Muscle of arm (tissue), 12 donors: Measurements from ENCODE around the gene USHBP1. TPM values are rescaled to one million over a fixed set of nuclear protein-coding genes. Genes with fewer than 3 reads are reported as not detected.
A peak's percentile ranks its signal among the peaks of the same experiment; 100 is the strongest.

ENCODE experiments used
- DNase-seq: peaks from one replicate; pipeline ENCODE4 v3.0.0-alpha.2; 2013
- polyA plus RNA-seq, 12 donors: library from polyadenylated mRNA; unstranded; fragments of 120-200 nt; gene quantifications; one replicate each; pipeline ENCODE4 v1.2.1, GENCODE V29; 2013; ENCODE audit not compliant: insufficient read length in 12 of 12

USHBP1 gene
- polyA plus RNA-seq, 12 donors, result 4.3 to 17.2 (median 6.3) TPM; not detected in 1

DNA sequence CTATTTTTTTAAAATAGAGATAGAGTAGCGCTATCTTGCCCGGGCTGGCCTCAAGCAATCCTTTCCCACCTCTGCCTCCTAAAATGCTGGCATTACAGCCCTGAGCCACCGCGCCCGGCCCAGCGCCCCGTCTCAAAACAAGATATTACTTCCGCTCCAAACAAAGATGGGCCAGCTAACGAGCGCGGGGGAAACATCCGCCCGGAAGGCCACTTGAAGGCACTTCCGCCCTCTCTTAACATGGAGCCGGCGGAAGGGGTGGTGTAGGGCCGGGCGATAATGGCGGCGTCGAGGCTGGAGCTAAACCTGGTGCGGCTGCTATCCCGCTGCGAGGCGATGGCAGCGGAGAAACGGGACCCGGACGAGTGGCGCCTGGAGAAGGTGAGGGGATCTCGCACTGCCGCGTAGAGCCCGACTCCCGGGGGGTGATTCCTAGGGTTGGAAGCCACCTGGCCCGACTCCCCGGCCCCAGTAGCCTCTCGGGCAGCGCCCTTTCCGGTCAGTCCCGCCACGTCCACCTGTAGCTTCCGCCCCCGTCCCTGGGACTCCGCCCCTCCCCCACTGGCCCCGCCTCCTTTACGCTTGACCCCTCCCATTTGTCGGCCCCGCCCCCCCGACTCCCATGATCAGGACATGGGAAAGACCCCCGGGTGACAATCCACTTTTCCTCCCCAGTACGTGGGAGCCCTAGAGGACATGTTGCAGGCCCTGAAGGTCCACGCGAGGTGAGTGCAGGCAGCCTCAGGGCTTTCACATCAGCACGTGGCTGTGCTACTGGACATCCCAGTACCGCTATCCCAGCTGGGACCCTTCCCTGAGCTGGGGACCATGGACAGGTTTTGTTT, 49.2 kb downstream of the USHBP1 start, which contains the start of gene USE1:
USE1 (plus strand) TSS at position 231 of the 845 bp plus-strand sequence; CDS start at position 280, 49 bp downstream.
- peak; percentile 94 for DNase-seq

DNA sequence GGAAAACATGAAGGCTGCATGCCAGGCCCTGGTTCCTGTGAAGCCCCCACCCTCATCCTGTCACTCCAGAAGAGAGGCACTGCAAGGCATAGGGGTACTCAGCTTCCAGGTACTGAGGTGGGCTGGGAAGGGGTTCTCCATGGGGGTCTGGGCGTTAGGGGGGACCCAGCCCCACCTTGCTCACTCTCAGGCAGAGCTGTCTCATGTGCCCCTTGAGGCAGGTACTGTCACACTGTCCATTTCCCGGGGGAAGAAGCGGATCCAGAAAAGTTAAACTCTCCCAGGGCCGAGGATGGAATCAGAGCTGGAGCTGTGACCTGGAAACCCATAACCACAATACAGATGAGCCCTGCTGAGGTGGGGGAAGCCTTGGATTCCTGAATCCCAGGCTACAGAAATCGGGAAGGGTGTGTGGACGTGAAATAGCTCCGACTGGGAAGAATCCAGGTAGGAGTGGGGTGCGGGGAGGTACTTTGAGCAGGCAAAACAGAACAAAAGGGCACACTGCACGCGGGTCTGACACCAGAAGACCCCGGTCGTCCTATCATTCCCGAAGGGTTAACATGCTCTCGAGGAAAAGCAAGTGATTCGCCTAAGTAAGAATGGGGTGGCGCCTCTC, 49.9 kb downstream of the USHBP1 start:
- DNase-seq, result no peak

DNA sequence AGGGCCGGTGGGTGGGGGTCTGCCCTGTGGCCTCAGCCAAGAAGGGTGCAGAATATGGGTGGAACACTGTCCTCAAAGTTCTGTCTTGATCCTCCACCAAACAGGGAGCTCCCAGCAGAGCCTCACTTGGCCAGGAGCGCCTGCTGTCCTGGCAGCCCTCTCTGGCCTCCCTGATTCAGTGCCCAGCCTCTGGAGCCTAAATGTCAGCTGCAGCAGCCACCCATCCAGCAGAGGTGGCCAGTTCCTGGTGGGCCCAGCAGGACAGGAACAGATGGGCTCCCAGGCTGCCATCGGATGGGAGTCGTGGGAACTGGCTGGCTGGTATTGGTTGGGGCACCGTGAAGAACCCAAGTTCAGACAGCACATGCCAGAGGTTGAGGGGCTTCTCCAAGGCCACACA, 51.2 kb downstream of the USHBP1 start:
- DNase-seq, result no peak

DNA sequence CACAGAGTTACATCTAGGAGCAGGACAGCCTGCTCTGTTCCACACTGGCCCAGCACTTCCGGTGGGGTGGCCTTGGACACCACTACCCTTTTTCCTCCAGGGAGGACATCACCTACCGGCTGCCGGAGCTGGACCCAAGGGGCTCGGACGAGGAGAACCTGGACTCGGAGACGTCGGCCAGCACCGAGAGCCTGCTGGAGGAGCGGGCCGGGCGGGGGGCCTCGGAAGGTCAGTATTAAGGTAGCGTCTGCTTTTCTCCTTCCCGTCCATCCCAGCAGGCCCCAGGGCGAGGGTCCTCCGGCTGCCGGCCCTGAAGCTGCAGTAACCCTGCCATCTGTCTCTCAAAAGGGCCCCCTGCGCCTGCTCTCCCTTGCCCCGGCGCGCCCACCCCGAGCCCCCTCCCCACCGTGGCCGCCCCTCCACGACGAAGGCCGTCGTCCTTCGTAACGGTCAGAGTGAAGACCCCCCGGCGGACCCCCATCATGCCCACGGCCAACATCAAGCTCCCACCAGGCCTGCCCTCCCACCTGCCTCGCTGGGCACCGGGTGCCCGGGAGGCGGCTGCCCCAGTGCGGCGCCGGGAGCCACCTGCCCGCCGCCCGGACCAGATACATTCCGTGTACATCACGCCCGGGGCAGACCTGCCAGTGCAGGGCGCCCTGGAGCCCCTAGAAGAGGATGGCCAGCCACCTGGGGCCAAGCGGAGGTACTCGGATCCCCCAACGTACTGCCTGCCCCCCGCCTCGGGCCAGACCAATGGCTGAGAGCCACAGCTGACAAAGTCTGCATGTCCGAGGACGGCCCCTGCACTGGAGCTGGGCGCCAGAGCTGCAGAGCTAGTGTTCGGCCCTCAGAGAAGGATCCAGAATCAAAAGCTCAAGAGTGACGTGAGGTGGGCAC, 52.7 kb downstream of the USHBP1 start:
- no peak for DNase-seq

DNA sequence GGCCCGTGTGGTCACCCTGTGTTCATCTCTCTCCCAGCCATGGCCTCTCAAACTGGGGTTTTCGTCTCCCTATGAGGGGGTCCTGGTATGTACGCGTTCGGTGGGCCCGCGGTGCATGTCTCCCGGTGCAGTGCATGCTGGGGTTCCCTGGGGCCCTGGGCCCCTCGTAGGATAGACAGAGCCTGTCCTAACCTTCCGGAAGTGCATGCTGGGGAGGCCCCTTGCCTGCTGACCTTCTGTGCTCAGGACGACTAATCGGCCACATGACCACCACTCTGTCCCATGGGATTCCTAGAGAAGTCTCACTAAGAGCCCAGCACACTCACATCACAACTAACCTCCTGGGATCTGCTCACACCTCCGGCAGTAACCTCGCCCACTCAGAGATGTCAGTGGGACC, 54.2 kb downstream of the USHBP1 start:
- no peak for DNase-seq

DNA sequence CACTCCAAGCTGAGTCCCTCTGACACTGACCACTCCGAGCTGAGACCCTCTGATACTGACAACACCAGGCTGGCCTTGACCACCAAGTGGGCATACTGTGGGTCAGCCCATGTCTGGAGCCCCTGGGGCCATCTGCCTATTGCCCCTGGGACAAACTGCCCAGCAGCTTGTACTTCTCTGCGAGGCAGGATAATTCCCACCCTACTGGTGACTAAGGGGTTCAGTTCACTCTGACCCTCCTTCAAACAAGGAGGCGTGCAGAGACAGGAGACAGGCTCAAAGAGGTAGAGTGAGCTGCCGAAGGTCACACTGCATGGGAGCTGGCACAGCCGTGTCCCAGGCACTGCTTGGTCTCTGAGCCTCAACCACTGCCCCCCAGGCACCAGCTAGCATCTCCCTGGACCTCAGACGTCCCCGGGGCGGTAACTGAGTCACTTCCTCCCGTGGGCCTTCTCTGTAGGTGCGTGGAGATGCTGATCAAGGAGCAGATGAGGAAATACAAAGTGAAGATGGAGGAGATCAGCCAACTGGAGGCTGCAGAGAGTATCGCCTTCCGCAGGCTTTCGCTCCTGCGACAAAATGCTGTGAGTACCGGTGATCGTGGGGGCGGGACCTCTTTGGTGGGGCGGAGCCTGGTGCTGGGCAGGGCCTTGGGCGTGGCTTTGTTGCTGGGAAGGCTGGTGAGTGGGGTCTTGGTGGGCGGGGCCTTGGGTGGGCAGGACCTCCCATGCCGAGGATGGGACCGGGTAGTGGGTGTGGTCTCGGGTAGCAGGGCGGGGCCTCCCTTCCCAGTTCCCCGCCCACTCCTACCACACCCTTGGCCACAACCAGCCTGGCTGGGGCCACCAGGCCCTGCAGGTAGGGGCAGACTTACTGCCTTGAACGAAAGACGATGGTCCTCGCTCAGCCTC, 55.2 kb downstream of the USHBP1 start:
- no peak for DNase-seq

DNA sequence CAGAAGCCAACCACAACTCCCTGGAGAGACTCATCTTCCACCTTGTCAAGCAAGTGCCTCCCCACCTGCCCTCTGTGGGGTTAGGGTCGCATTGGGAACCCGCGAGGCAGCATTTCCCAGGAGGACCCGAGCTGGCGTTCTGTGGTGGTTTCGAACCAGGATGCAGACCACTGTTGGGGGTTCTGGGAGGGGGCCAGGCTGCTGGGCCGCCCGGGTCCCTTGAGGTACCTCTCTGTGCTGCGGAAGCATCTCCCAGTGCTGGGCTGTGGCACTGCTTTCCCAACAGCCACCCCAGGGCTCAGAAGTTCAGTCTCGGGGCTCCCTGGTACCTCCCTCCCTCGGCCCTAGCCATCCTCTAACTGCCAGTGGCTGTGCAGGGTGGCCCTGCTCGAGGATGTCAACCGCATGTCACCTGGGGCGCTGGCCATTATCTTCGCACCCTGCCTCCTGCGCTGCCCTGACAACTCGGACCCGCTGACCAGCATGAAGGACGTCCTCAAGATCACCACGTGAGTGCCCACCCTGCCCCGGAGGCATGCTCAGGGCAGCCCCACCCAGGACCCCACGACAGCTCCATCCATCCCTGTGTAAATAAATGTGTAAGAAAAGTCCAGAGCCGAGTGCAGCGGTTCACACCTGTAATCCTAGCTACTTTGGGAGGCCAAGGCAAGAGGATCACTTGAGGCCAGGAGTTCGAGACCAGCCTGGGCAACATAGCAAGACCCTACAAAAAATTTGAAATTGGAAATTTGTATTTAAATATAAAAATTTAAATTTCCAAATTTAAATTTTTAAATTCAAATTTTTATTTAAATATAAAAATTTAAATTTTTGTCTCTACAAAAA, 57.6 kb downstream of the USHBP1 start:
- no peak for DNase-seq

DNA sequence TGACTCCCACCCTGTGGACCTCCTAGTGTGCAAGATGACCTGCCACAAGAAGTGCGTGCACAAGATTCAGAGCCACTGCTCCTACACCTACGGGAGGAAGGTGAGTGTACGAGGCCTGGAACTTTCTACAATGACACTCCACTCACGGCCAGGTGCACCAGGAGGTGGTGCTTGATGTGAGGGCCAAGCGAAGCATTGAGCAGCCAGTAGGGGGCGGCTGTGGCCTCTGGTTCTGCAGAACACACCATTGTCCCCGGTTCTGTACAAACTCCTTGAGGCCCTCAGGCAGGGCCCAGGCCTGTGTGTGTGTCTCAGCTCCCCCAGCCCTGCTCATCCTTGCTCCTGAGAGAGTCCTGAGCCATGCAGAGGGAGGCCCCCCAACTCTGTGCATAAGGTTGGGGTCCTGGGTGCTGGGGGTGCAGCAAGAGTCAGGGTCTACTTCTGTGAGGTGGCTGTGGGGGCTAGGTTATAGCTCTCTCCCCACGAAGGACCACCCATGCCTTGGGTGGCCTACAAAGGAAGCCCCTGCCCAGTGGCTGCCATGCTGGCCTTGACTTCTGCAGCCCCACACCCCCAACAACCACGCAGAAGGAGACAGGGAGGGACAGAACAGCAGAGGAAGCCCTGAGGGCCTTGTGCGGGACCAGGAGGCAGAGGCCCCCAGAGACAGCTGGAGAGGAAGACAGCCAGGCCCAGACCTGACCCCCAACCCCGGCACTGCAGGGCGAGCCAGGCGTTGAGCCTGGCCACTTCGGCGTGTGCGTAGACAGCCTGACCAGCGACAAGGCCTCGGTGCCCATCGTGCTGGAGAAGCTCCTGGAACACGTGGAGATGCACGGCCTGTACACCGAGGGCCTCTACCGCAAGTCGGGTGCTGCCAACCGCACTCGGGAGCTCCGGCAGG, 59.1 kb downstream of the USHBP1 start:
- peak; percentile 31 for DNase-seq

DNA sequence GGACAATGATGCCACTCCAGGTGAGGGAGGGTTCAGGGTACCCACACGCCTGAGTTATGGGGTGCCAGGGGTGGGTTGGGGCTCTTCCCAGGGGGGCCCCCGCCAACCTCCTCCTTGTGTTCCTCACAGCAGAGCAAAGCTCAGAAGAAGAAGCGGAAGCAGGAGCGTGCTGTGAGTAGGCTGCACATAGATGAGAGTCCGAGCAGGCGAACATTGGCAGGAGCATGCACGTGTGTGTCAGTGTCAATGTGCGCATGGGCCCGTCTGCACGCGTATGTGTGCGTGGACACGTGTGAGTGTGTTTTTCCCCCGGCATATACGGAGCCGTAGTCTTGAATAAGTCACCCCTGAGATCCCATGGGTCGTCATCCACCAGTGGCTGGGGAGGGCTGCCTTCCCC, 61.8 kb downstream of the USHBP1 start:
- no peak for DNase-seq

DNA sequence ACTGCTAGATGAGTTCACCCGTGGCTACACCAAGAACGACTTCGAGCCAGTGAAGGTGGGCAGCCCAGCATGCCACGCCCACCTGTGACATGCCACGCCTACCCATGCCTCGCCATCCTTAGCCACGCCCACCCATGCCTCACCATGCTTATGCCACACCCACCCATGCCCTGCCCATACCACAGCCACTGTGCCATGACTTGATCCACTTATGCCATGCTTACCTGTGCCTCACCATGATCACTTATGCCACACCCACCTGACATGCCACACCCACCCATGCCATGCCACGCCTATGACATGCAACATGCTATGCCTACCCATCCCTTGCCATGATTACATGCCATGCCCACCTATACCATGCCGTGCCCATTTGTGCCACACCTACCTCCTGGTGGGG, 62.3 kb downstream of the USHBP1 start:
- DNase-seq, result no peak

DNA sequence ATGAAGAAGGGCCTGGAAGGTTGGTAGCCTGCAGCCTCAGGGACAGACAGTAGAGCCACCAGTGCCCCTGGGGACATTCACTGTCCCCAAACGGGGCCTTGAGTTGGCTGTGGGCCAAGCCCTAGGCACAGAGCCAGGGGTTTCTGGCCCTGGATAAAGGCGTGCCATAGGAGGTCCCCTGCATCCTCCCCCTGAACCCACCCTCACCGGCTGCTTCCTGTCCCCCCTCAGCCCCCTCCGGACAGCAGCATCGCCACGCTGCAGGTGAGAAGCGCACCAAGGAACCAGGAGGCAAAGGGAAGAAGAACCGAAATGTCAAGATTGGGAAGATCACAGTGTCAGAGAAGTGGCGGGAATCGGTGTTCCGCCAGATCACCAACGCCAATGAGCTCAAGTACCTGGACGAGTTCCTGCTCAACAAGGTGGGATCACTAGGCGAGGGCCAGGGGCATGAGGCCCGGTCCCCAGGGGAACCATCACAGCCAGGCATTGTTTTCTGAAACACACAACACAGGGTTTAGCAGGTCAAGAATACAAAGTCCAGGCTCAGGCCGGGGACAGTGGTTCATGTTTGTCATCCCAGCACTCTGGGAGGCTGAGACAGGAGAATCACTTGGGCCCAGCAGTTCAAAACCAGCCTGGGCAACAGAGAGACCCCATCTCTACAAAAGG, 64.0 kb downstream of the USHBP1 start:
- no peak for DNase-seq

Other genes starting within 250 kb of the USHBP1 start
- gene CPAMD8, start 237.9 kb downstream of the USHBP1 start, polyA plus RNA-seq, result 10 to 100 TPM in 2 of 12 donors, 1 to 10 TPM in 9, not detected in 1; 1.6 to 30.7 (median 4.1) TPM
- 10 to 100 TPM in 3 of 12 donors, 1 to 10 TPM in 8, not detected in 1; 6.5 to 13.9 (median 9.2) TPM for gene HAUS8, start 189.3 kb downstream of the USHBP1 start, polyA plus RNA-seq
- gene MYO9B, start 189.0 kb downstream of the USHBP1 start, polyA plus RNA-seq, result 10 to 100 TPM in 11 of 12 donors, not detected in 1; 22.7 to 73.4 (median 32.1) TPM
- gene USE1, start 49.4 kb downstream of the USHBP1 start, polyA plus RNA-seq, result 10 to 100 TPM in 11 of 12 donors, not detected in 1; 20.9 to 44.3 (median 25.3) TPM
- 10 to 100 TPM in 4 of 12 donors, 1 to 10 TPM in 7, not detected in 1; 6.5 to 22.5 (median 9.2) TPM for gene OCEL1, start 38.5 kb downstream of the USHBP1 start, polyA plus RNA-seq
- 10 to 100 TPM in 11 of 12 donors, not detected in 1; 15.7 to 58.5 (median 21.3) TPM for gene NR2F6, start 18.8 kb downstream of the USHBP1 start, polyA plus RNA-seq
- 100 to 1,000 TPM in 2 of 12 donors, 10 to 100 TPM in 9, not detected in 1; 73.5 to 168 (median 85.4) TPM for gene BABAM1, start 2.7 kb upstream of the USHBP1 start, polyA plus RNA-seq
- 1 to 10 TPM in 4 of 12 donors, under 1 TPM in 6, not detected in 2; 0.49 to 2.2 (median 0.95) TPM for gene ANKLE1, start 17.2 kb upstream of the USHBP1 start, polyA plus RNA-seq
- gene ABHD8, start 38.7 kb upstream of the USHBP1 start, polyA plus RNA-seq, result 10 to 100 TPM in 1 of 12 donors, 1 to 10 TPM in 10, not detected in 1; 4.5 to 15.3 (median 6.1) TPM
- gene MRPL34, start 41.1 kb upstream of the USHBP1 start, polyA plus RNA-seq, result 10 to 100 TPM in 11 of 12 donors, not detected in 1; 25.2 to 66.9 (median 29.3) TPM
- gene DDA1, start 44.8 kb upstream of the USHBP1 start, polyA plus RNA-seq, result 10 to 100 TPM in 11 of 12 donors, not detected in 1; 25.5 to 54.1 (median 30.3) TPM
- gene ANO8, start 70.1 kb upstream of the USHBP1 start, polyA plus RNA-seq, result 10 to 100 TPM in 2 of 12 donors, 1 to 10 TPM in 9, not detected in 1; 4.5 to 14.0 (median 6.0) TPM
- gene GTPBP3, start 72.8 kb upstream of the USHBP1 start, polyA plus RNA-seq, result 10 to 100 TPM in 7 of 12 donors, 1 to 10 TPM in 4, not detected in 1; 6.7 to 22.0 (median 11.9) TPM
- 10 to 100 TPM in 11 of 12 donors, not detected in 1; 33.3 to 86.9 (median 43.4) TPM for gene PLVAP, start 112.6 kb upstream of the USHBP1 start, polyA plus RNA-seq
- gene CCDC194, start 129.5 kb upstream of the USHBP1 start, polyA plus RNA-seq, result not detected
- gene BST2, start 140.9 kb upstream of the USHBP1 start, polyA plus RNA-seq, result 10 to 100 TPM in 1 of 12 donors, 1 to 10 TPM in 9, not detected in 2; 3.5 to 10.0 (median 5.1) TPM
- 10 to 100 TPM in 11 of 12 donors, not detected in 1; 21.2 to 75.8 (median 24.3) TPM for gene MVB12A, start 155.3 kb upstream of the USHBP1 start, polyA plus RNA-seq
- 1 to 10 TPM in 4 of 12 donors, under 1 TPM in 6, not detected in 2; 0.74 to 1.8 (median 0.99) TPM for gene TMEM221, start 183.9 kb upstream of the USHBP1 start, polyA plus RNA-seq
- gene NXNL1, start 196.2 kb upstream of the USHBP1 start, polyA plus RNA-seq, result under 1 TPM in 3 of 12 donors, not detected in 9; 0.19 to 0.24 (median 0.20) TPM
- gene SLC27A1, start 205.8 kb upstream of the USHBP1 start, polyA plus RNA-seq, result 10 to 100 TPM in 10 of 12 donors, 1 to 10 TPM in 1, not detected in 1; 9.5 to 25.9 (median 16.4) TPM
- gene PGLS, start 246.9 kb upstream of the USHBP1 start, polyA plus RNA-seq, result 10 to 100 TPM in 11 of 12 donors, not detected in 1; 35.8 to 77.5 (median 43.6) TPM